Measurements from ENCODE around the gene CIDEB. TPM values are rescaled to one million over a fixed set of nuclear protein-coding genes. Genes with fewer than 3 reads are reported as not detected.

The CIDEB gene
- total and polyA plus RNA-seq, 2 of the 13 experiments (the other 11 are each of a cell fraction or from before 2014, with no cell fraction given) = 35.8 to 110 TPM

GRCh38 chr14:24297190-24297964 lies 10.4 kb downstream of the CIDEB start (continued):
- TF ChIP-seq, protein P1, sequence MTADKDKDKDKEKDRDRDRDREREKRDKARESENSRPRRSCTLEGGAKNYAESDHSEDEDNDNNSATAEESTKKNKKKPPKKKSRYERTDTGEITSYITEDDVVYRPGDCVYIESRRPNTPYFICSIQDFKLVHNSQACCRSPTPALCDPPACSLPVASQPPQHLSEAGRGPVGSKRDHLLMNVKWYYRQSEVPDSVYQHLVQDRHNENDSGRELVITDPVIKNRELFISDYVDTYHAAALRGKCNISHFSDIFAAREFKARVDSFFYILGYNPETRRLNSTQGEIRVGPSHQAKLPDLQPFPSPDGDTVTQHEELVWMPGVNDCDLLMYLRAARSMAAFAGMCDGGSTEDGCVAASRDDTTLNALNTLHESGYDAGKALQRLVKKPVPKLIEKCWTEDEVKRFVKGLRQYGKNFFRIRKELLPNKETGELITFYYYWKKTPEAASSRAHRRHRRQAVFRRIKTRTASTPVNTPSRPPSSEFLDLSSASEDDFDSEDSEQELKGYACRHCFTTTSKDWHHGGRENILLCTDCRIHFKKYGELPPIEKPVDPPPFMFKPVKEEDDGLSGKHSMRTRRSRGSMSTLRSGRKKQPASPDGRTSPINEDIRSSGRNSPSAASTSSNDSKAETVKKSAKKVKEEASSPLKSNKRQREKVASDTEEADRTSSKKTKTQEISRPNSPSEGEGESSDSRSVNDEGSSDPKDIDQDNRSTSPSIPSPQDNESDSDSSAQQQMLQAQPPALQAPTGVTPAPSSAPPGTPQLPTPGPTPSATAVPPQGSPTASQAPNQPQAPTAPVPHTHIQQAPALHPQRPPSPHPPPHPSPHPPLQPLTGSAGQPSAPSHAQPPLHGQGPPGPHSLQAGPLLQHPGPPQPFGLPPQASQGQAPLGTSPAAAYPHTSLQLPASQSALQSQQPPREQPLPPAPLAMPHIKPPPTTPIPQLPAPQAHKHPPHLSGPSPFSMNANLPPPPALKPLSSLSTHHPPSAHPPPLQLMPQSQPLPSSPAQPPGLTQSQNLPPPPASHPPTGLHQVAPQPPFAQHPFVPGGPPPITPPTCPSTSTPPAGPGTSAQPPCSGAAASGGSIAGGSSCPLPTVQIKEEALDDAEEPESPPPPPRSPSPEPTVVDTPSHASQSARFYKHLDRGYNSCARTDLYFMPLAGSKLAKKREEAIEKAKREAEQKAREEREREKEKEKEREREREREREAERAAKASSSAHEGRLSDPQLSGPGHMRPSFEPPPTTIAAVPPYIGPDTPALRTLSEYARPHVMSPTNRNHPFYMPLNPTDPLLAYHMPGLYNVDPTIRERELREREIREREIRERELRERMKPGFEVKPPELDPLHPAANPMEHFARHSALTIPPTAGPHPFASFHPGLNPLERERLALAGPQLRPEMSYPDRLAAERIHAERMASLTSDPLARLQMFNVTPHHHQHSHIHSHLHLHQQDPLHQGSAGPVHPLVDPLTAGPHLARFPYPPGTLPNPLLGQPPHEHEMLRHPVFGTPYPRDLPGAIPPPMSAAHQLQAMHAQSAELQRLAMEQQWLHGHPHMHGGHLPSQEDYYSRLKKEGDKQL (CRISPR knock-in tag; IDR thresholded peaks at IDR 0.05; ENCODE audit: low read depth) = no peak
- no peak for TF ChIP-seq ZNF335 (CRISPR knock-in tag; IDR thresholded peaks at IDR 0.05)
- peak; percentile 30; the same call in 1 of the 2 replicates for TF ChIP-seq ZNF567 (CRISPR knock-in tag; IDR thresholded peaks at IDR 0.05; ENCODE audit: borderline replicate concordance)
- peak; percentile 34; the same call in 1 of the 2 replicates for TF ChIP-seq ZNF205 (CRISPR knock-in tag; IDR thresholded peaks at IDR 0.05)
- peak; percentile 60 for TF ChIP-seq ZFX (CRISPR knock-in tag; IDR thresholded peaks at IDR 0.05; ENCODE audit: low read depth)
- peak; percentile 25; the same call in 1 of the 2 replicates for TF ChIP-seq FOXO1 (CRISPR knock-in tag; IDR thresholded peaks at IDR 0.05)
- no peak for TF ChIP-seq CHCHD3 (CRISPR knock-in tag; IDR thresholded peaks at IDR 0.05)
- TF ChIP-seq, protein P2, sequence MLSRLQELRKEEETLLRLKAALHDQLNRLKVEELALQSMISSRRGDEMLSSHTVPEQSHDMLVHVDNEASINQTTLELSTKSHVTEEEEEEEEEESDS (CRISPR knock-in tag; IDR thresholded peaks at IDR 0.05; ENCODE audit: borderline replicate concordance) = 0 out of 2 replicates have a peak, but pooled peaks have one; percentile 25
- TF ChIP-seq ZSCAN25 (CRISPR knock-in tag; IDR thresholded peaks at IDR 0.05) = peak; percentile 53; the same call in 1 of the 2 replicates
- TF ChIP-seq NFE2L1 (CRISPR knock-in tag; IDR thresholded peaks at IDR 0.05; ENCODE audit: borderline replicate concordance) = no peak
- TF ChIP-seq ZFP37 (CRISPR knock-in tag; IDR thresholded peaks at IDR 0.05; ENCODE audit: borderline replicate concordance) = 0 out of 2 replicates have a peak, but pooled peaks have one; percentile 75
- TF ChIP-seq ZNF383 (CRISPR knock-in tag; IDR thresholded peaks at IDR 0.05; ENCODE audit: borderline replicate concordance) = no peak
- peak; percentile 94 for TF ChIP-seq SMC3 (IDR thresholded peaks at IDR 0.05; ENCODE audit: low read length)
- TF ChIP-seq ELF1 (CRISPR knock-in tag; IDR thresholded peaks at IDR 0.05) = no peak
- no peak for TF ChIP-seq BCL6 (CRISPR knock-in tag; IDR thresholded peaks at IDR 0.05)
- TF ChIP-seq ZNF598 (CRISPR knock-in tag; IDR thresholded peaks at IDR 0.05; ENCODE audit: borderline replicate concordance) = no peak
- no peak for TF ChIP-seq ZNF737 (CRISPR knock-in tag; IDR thresholded peaks at IDR 0.05; ENCODE audit: borderline replicate concordance)
- TF ChIP-seq, protein P3, sequence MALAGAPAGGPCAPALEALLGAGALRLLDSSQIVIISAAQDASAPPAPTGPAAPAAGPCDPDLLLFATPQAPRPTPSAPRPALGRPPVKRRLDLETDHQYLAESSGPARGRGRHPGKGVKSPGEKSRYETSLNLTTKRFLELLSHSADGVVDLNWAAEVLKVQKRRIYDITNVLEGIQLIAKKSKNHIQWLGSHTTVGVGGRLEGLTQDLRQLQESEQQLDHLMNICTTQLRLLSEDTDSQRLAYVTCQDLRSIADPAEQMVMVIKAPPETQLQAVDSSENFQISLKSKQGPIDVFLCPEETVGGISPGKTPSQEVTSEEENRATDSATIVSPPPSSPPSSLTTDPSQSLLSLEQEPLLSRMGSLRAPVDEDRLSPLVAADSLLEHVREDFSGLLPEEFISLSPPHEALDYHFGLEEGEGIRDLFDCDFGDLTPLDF (CRISPR knock-in tag; IDR thresholded peaks at IDR 0.05) = no peak
- no peak for TF ChIP-seq TEAD2 (CRISPR knock-in tag; IDR thresholded peaks at IDR 0.05)
- no peak for TF ChIP-seq ZNF549 (CRISPR knock-in tag; IDR thresholded peaks at IDR 0.05)
- TF ChIP-seq PBX3 (CRISPR knock-in tag; IDR thresholded peaks at IDR 0.05; ENCODE audit: borderline replicate concordance) = no peak
- TF ChIP-seq ZNF564 (CRISPR knock-in tag; IDR thresholded peaks at IDR 0.05) = no peak
- peak; percentile 21; the same call in 1 of the 2 replicates for TF ChIP-seq ZFY (CRISPR knock-in tag; IDR thresholded peaks at IDR 0.05)

All from HepG2 (cell line).